WERI-Rb-1 (cell line): ENCODE measurements around the gene SPTBN5.

Source experiments
- DNase-seq: peaks from one replicate; pipeline ENCODE4 v3.0.0-alpha.2; 2020
- H3K27ac ChIP-seq: fragments of 250-450 bp; sonication (Bioruptor Pico); 2 replicates; pipeline ENCODE4 v1.5.1; 2020; ENCODE audit warnings: mild to moderate bottlenecking, moderate library complexity
- H3K27me3 ChIP-seq: fragments of 250-450 bp; sonication (Bioruptor Pico); 2 replicates; pipeline ENCODE4 v1.5.1; 2021; ENCODE audit warnings: mild to moderate bottlenecking, low read depth, moderate library complexity; ENCODE audit not compliant: insufficient read depth, severe bottlenecking
- H3K36me3 ChIP-seq: fragments of 250-450 bp; sonication (Bioruptor Pico); 2 replicates; pipeline ENCODE4 v1.5.1; 2020; ENCODE audit warnings: mild to moderate bottlenecking, moderate library complexity
- H3K4me3 ChIP-seq: 2 replicates; pipeline ENCODE4 v1.5.1; 2011; ENCODE audit warnings: low read depth, mild to moderate bottlenecking, control low read depth, low read length
- H3K9me3 ChIP-seq: fragments of 250-450 bp; sonication (Bioruptor Pico); 2 replicates; pipeline ENCODE4 v1.5.1; 2021; ENCODE audit warnings: mild to moderate bottlenecking, moderate library complexity; ENCODE audit not compliant: severe bottlenecking
- TF ChIP-seq, protein P1 (sequence below): IDR thresholded peaks from 2 replicates; pipeline ENCODE4 v1.5.1; 2011; ENCODE audit warnings: low read depth, mild to moderate bottlenecking, control low read depth, inconsistent platforms, low read length

The SPTBN5 gene

DNA sequence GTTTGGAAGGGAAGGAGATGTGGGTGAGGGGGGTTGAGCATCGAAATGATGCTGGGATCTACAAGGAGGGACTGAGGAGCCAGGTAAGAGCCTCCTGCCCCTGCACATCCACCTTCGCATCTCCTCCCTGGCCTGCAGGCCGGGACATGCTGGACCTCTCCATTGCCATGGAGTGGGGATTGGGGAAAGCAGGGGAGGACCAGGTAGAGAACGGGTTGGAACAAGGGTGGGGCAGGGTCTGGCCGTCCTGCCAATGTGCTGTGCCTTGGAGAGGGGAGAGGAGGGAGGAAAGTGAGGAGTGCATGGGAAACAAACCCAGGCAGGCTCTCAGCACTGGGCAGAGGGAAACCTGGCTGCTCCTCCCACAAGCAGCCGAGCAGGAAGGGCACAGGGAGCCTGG, 44.6 kb downstream of the SPTBN5 start:
- Histone ChIP-seq H3K27ac (no peak overlapping the region), H3K27me3 (no peaks in the 10 kb centered on the region), H3K4me3 (no peak overlapping the region), H3K36me3 (peaks cover 17% of the 10 kb centered on the region), H3K9me3 (no peaks in the 10 kb centered on the region)
- no peak for DNase-seq
- TF ChIP-seq, protein P1, sequence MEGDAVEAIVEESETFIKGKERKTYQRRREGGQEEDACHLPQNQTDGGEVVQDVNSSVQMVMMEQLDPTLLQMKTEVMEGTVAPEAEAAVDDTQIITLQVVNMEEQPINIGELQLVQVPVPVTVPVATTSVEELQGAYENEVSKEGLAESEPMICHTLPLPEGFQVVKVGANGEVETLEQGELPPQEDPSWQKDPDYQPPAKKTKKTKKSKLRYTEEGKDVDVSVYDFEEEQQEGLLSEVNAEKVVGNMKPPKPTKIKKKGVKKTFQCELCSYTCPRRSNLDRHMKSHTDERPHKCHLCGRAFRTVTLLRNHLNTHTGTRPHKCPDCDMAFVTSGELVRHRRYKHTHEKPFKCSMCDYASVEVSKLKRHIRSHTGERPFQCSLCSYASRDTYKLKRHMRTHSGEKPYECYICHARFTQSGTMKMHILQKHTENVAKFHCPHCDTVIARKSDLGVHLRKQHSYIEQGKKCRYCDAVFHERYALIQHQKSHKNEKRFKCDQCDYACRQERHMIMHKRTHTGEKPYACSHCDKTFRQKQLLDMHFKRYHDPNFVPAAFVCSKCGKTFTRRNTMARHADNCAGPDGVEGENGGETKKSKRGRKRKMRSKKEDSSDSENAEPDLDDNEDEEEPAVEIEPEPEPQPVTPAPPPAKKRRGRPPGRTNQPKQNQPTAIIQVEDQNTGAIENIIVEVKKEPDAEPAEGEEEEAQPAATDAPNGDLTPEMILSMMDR, result no peak

DNA sequence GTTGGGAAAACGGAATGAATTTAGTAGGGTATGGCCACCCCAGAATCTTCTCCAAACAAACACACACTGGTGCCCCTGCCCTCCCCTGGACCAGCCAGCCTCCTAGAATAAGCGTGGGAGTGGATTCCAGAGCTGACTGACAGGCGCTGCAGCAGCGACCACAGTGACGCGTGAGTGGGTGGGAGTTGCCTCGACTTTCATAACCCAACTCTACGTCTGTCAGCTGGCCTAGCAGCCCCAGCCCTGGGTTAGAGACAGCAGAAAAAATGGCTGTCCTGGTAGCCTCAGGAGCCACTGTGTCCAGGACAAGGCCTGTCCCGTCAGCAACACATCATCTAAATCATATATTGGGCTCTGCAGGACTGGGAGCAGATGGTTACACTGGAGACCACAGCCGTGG, 45.2 kb downstream of the SPTBN5 start:
- no peaks in the 10 kb centered on the region for H3K9me3 ChIP-seq
- no peak overlapping the region for H3K27ac ChIP-seq
- no peak overlapping the region for H3K4me3 ChIP-seq
- DNase-seq, result no peak
- H3K36me3 ChIP-seq, result peaks cover 17% of the 10 kb centered on the region
- TF ChIP-seq, protein P1, result no peak
- no peaks in the 10 kb centered on the region for H3K27me3 ChIP-seq

DNA sequence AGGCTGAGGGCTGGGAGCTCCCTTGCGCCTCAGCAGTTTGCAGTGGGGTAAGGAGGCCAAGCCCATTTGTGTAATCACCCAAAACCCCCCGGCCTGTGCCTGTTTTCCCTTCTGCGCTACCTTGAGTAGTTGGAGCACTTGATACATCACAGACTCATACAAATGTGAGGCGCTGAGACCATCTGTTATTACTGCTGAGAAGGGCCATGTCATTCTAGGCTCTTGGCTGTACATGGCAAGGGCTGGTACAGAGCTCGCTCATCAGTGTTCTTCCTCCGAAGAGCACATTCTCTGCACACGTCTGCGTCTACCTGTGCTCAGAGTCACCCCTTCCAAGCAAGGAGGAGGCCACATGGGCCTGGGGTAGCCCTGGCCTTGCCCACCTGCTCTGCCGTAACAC, 45.9 kb downstream of the SPTBN5 start:
- H3K9me3 ChIP-seq, result no peaks in the 10 kb centered on the region
- no peak for DNase-seq

DNA sequence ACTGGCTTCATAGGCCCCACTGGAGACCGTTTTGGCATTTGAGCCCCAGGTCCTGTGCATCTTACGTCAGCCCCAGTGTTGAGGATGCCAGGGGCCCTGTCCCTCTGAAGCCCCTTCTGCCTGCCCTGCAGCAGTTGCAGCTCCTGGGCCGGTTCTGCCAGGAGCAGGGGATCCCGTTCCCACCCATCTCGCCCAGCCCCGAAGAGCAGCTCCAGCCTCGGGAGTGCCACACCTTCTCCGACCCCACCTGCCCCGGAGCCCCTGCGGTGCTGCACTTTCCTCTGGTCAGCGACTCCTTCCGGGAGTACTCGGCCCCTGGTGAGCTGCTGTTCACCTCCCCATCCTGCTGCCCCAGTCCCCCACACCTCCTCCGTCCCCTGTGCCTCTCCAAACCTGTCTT, 46.6 kb downstream of the SPTBN5 start:
- H3K4me3 ChIP-seq, result no peak overlapping the region
- H3K27ac ChIP-seq, result no peak overlapping the region
- no peaks in the 10 kb centered on the region for H3K27me3 ChIP-seq
- no peaks in the 10 kb centered on the region for H3K9me3 ChIP-seq
- TF ChIP-seq, protein P1, result no peak
- peaks cover 17% of the 10 kb centered on the region for H3K36me3 ChIP-seq
- DNase-seq, result no peak

More for the DNA sequence above, 45.9 kb downstream of the SPTBN5 start:
- H3K4me3 ChIP-seq, result no peak overlapping the region
- H3K27me3 ChIP-seq, result no peaks in the 10 kb centered on the region
- H3K27ac ChIP-seq, result no peak overlapping the region
- H3K36me3 ChIP-seq, result peaks cover 17% of the 10 kb centered on the region
- TF ChIP-seq, protein P1, result no peak

DNA sequence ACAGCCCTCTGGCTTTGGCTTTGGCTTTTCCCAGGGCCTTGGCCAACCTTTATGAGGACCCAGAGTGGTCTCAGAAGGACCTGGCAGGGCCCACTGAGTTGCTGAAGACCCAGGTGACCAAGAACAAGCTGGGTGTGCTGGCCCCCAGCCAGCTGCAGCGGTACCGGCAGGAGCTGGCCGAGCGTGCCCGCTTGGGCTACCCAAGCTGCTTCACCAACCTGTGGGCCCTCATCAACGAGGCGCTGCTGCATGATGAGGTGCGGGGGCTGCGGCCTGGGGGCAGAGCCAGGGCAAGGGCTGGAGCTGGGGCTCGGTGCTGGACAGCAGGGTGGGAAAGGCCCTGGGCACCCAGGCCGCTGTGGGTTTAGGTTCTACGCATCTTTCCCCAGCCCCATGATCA, 49.0 kb downstream of the SPTBN5 start:
- H3K36me3 ChIP-seq, result peaks cover 21% of the 10 kb centered on the region
- TF ChIP-seq, protein P1, result no peak
- H3K4me3 ChIP-seq, result no peak overlapping the region
- no peak overlapping the region for H3K27ac ChIP-seq
- H3K9me3 ChIP-seq, result no peaks in the 10 kb centered on the region
- H3K27me3 ChIP-seq, result no peaks in the 10 kb centered on the region
- no peak for DNase-seq

DNA sequence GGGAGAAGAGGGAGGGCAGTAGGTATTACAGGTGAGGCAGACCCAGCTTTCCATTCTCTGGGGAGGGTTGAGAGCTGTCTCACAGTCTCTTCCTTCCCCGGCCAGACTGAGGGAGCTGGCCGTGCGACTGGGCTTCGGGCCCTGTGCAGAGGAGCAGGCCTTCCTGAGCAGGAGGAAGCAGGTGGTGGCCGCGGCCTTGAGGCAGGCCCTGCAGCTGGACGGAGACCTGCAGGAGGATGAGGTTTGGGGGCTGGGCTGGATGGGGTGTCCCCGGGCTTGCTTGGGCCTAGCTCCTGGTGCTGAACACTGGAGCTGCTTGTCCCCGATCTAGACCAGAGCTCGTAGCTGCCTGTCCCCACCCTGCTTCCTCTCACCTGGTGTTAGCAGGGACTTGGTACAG, 50.3 kb downstream of the SPTBN5 start:
- Histone ChIP-seq H3K36me3 (peaks cover 21% of the 10 kb centered on the region), H3K27me3 (no peaks in the 10 kb centered on the region), H3K27ac (no peak overlapping the region), H3K4me3 (no peak overlapping the region), H3K9me3 (no peaks in the 10 kb centered on the region)
- TF ChIP-seq, protein P1, result no peak
- no peak for DNase-seq
